GM19455 (cell line): ENCODE data around the gene SLC17A9.
"Not testable (repeated sequence)": the region's sequence is repeated elsewhere in the genome, so short reads cannot be mapped to it uniquely, and the experiment has no call there.

Experiments used
- ATAC-seq: cut with Tn5 transposase; IDR thresholded peaks from one replicate; pipeline ENCODE4 v1.9.1; 2021; ENCODE audit not compliant: unreplicated experiment

The SLC17A9 gene

GRCh38 chr20:62920039-62920645 is 32.4 kb upstream of the SLC17A9 start:
- no peak for ATAC-seq

DNA sequence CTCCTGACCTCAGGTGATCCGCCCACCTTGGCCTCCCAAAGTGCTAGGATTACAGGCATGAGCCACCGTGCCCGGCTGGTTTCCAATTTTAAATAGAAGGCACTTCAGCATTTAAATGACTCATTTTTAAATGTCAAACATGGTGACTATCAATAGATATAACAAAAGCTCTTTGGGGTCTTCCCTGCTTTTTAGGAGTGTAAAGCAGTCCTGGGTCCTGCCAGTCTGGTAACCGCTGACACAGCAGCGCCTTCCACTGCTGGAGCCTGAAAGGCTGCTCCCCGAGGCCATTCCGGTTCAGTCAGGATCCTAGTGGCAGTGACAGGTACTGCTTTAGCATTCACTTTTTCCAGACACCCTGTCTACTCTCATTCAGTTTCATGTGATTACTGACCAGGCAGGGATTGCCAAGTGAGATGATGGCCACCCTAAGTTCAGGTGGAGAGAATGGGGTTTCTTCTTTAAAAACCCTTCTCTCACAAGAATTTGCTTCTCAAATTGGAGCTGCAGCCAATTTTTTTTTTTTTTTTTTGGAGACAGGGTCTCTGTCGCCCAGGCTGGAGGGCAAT is 31.3 kb upstream of the SLC17A9 start:
- ATAC-seq = no peak

- no peak for ATAC-seq
These were observed 30.0 kb upstream of the SLC17A9 start for GRCh38 chr20:62922451-62922921.

- not testable (repeated sequence) for ATAC-seq
These were observed 29.3 kb upstream of the SLC17A9 start for GRCh38 chr20:62923059-62923668.

DNA sequence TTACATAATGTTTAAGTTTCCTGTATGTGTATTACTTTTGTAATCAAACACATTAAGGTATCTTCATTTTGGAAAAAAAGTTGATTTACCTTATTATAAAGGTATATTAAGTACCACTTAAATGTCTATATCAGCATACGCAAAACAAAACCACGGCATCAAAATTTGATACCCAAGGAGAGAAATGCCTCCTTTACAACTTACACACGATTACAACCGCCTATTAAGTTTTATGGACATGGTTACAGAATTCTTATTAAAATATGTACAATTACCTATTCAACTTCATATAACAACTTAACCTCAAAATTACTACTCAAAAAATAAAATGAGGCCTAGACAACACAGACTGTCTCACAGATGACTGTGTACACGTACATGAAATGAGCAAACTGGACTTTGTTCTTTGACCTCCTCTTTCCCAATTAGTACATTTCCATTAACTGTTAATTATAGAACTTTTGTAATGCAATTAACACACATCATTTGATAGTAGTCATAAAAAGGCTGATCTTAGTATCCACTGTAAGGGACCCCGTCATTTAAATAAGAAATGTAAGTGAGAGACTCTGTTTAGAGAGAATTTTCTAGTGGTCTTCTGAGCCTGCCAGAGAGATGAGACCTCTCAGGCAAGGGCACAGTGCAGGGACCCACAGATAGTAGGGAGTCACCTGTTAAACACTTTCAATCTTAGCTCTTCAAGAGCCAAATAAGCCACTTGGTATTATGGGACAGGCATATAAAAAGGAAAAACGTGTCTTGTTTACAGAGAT is 28.7 kb upstream of the SLC17A9 start:
- no peak for ATAC-seq

- no peak for ATAC-seq
These were observed 27.9 kb upstream of the SLC17A9 start for GRCh38 chr20:62924442-62925075.

DNA sequence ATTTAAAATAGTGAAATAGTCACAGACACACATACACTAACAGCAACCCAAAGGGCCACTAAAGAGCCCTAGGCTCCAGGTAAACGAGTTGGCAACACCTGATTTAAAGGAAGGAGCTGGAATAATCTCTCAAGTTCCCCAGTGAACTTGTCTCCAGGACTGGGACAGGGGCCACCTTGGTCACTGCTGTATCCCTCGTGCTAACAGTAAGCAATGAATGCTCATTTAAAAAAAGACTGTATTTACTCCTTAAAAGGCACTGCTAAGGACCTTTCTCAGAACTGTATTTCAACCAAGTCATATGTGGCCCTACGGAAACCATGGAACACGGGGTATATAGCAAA is 27.5 kb upstream of the SLC17A9 start:
- ATAC-seq = no peak

GRCh38 chr20:62925420-62926228 is 26.9 kb upstream of the SLC17A9 start:
- peak; percentile 19 for ATAC-seq

- ATAC-seq = peak; percentile 66
These were observed 26.0 kb upstream of the SLC17A9 start, which contains the start of gene DIDO1 for GRCh38 chr20:62926229-62927127. DIDO1 (minus strand) TSS chr20:62926505.

DNA sequence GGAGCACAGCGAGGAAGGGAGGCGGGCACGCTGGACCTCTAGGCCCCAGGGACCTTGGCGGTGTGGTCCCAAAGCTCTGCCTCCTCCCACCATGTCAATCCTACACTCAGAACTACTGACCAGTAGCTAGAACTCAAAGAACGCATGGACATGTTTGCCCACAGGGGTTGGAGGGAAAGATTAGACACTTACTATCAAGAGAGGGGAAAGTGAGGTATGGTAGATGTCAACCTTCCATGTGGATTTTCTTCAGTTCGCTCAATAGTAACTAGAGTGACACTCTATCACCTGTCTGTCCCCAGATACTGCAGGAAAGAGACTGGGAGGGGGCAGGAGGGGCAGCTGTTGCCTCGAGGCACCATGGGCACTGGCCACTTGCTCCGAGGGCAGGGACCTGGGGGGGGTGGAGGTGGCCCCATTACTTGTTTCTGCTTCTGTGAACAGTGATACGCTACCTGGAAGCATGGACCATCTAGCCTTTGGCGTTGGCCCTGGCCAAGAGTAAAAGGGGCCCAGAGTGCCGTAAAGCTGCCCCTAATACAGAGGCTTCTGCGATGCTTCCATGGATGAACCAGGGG is 25.3 kb upstream of the SLC17A9 start:
- no peak for ATAC-seq

- ATAC-seq = no peak
These were observed 24.1 kb upstream of the SLC17A9 start for GRCh38 chr20:62928246-62928939.

GRCh38 chr20:62929051-62929538 is 23.4 kb upstream of the SLC17A9 start:
- no peak for ATAC-seq

- no peak for ATAC-seq
These were observed 21.0 kb upstream of the SLC17A9 start for GRCh38 chr20:62931464-62931863.

- no peak for ATAC-seq
These were observed 18.5 kb upstream of the SLC17A9 start for GRCh38 chr20:62933966-62934365.

DNA sequence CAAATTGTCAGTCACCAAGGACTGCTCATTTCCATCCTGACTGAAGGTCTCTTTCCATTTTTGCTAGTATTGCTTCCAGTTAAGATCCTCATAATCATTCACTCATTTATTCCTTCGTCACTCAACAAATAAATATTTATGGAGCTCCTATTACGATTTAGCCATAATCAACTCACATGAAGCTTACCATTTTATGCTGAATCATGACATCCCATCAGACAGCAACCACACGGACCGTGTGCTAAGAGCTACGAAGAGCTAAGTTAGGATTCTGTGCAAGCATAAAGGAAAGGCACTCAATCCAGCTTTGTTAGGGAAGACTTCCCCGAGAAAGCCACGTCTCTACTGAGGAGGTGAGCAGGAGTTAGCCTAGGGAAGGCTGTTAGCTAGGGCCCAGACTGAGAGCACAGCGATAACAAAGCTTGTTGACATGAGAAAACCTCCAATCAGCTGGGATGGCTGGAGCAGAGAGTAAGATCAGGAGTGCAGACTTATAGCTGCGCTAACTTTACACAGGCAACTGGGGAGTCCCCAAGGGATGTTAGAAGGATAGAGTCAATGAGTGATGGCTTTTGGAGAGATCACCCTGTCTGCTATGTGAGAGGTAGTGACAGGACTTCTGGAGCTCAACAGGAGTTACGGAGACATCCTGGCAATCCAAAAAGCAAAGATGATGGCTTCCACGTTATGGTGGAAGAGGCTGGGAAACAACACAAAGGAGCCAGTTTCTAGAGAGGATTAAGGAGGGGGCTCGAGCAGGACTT is 17.1 kb upstream of the SLC17A9 start:
- no peak for ATAC-seq

DNA sequence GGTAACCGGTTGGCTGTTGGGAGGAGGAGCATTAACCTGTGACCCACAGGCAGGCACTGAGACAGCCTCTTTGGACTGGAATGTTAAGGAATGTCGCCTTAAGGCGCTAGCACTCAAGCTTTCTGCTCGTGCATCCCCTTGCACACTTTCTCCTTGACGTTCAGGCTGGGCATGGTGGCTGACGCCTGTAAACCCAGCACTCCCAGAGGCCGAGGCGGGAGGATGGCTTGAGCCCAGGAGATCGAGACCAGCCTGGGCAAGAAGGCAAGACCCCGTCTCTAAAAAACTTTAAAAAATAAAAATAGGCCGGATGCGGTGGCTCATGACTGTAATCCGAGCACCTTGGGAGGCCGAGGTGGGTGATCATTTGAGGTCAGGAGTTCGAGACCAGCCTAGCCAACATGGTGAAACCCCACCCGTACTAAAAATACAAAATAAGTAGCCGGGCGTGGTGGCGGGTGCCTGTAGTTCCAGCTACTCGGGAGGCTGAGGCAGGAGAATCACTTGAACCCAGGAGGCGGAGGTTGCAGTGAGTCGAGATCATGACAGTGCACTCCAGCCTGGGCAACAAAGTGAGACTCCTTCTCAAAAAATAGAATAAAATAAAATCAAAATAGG is 16.4 kb upstream of the SLC17A9 start:
- no peak for ATAC-seq
